ENCODE results near the gene CPSF2.
A peak's percentile ranks its signal among the peaks of the same experiment; 100 is the strongest.

Gene CPSF2

GRCh38 chr14:92121670-92122350, at the start of gene CPSF2, which contains the start of gene NDUFB1:
TSS of gene CPSF2 (plus strand) at chr14:92121969. CDS start at chr14:92130985, 9,016 bp downstream.
TSS of gene NDUFB1 (minus strand) at chr14:92121706. CDS start at chr14:92117637, 4,069 bp downstream.
- DNase-seq = peak; percentile 82

DNA sequence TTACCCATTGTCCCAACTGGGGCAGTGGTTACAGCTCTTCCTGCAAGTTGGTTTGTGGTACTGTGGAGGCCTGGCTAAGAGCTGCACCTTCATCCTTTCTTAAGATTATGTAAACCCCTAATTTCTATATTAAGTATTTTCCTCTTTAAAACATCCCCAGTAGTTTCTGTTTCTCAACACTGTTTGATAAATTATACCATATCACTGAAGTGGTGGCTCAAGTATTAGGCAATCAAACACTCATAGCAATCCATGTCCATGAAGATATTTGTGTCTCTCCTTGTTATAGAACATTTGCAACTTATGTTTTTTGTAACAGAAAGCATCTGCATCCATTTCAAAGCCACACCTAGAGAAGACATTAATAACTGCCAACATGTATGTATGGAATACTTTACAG, 47.2 kb upstream of the CPSF2 start:
- no peak for DNase-seq

- DNase-seq = no peak
Observed at GRCh38 chr14:92088494-92088893, 33.3 kb upstream of the CPSF2 start.

DNA sequence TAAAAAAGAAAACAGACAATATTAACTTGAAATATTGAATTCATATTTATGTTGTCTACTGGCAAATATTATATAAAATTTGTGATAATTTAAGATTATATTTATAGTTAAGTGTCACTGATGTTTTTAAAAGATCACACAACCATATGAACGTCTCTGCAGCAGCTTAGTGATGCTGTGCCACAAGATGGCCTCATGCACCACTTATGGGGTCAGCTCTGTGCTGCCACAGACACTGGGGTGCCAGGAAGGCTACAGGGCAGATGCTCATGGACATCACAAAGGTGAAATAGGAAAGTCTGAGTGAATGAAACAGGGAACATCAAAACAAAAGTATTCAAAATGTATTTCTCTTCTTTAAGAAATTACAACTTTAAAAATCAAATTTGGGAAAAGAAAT, 28.4 kb upstream of the CPSF2 start:
- DNase-seq = no peak

DNA sequence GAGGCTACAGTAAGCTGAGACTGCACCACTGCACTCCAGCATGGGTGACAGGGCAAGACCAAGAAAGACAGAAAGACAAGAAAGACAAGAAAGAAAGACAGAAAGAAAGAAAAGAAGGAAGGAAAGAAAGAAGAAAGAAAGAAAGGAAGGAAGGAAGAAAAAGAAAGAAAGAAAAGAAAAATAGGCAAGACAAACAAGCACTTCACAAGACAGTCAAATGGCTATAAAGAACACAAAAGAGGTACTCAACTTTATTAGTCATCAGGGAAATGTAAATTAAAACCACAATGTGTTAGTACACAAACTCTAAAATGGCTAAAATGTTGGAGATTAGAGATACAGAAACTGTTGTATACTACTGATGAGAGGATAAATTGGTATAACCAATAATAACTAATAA, 22.0 kb upstream of the CPSF2 start:
- DNase-seq = no peak

DNA sequence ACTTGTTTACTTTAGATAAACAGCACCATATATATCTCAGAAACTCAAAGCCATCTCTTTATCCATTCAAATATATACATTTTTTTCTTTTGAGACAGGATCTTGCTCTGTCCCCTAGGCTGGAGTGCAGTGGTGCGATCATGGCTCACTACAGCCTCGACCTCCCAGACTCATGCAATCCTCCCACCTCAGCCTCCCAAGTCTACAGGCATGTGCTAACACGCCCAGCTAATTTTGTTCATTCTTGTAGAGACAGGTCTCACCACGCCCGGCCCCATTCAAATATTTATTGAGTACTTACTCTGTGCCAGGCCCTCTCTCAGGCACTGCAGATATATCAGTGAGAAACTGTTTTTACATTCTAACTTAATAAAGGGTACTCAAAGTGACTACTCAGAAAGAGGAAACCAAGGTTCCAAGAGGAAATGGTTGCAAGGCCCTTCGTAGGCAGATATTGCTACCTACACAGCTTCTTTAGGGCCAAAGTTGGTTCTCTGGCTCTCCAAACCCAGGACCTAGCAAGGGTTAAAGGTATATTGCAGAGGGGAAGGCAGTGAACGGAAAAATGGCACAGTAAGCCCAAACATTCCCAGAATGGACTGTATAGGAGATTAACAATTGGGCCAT, 18.3 kb upstream of the CPSF2 start:
- DNase-seq = no peak

DNA sequence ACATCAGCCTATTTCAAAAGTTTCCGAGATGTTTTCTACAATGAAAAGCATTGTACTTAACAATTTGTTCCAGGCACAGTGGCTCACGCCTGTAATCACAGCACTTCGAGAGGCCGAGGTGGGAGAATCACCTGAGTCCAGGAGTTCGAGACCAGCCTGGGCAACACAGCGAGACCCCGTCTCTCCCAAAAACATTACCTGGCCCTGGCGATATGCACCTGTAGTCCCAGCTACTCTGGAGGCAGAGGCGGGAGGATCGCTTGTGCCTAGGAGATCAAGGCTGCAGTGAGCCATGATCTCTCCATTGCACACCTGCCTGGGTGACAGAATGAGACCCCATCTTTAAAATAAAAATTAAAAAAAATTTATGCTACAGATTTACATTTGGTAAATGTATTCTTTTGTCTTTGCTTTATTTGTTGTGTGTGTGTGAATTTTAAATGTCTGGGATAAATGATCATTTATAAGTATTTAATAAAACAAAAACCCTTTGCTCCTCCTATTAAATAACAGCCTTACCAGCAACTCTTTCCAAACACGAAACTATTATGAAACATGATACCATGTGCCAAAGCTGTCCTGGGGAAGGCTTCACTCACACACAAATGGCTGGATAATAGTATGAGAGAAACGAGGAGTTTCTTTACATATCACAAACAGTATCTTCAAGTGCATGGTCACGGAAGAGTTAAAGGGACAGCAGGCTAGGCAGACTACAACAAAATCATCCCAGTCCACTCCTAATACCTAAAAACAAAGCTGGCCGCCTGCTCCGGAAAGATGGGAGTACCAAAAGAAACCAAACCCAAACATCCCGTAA, 16.5 kb upstream of the CPSF2 start:
- no peak for DNase-seq

DNA sequence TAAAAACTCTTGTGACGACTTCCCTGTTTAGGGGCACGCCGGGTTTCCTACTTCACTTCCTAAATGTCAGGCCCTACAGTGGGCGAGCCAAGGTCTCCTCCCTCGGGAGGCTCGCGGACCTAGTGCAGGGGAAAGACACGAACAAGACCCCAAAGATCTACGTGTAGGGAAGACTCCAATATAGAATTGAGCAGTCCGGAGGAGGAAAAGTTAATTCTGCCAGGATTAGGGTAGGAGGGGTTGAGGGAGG, 16.0 kb upstream of the CPSF2 start:
- peak; percentile 58 for DNase-seq

- peak; percentile 98 for DNase-seq
Observed at GRCh38 chr14:92106143-92106926, 15.4 kb upstream of the CPSF2 start, which contains the start of gene ATXN3. TSS of gene ATXN3 (minus strand) at chr14:92106582. CDS start at chr14:92106552, 30 bp downstream.

- DNase-seq = no peak
Observed at GRCh38 chr14:92108345-92109254, 13.2 kb upstream of the CPSF2 start.

DNA sequence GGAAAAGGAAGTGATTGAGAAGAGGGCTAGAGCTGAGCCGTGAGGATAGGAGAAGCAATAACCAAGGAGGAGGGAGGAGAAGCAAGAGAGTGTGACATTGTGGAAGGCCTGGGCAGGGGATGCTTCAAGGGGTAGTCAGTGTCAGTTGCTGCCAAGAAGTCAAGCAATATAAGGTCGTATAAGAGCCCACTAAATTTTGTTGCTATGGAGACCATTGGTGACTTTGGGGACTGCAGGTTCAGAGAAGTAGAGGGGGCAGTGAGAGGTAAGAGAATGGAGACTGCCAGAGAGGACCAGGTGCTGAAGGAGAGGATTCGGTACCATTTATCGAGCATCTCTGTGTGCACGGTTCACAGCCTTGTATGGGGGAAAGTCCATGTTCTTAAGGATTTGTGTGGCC, 12.3 kb upstream of the CPSF2 start:
- DNase-seq = no peak

DNA sequence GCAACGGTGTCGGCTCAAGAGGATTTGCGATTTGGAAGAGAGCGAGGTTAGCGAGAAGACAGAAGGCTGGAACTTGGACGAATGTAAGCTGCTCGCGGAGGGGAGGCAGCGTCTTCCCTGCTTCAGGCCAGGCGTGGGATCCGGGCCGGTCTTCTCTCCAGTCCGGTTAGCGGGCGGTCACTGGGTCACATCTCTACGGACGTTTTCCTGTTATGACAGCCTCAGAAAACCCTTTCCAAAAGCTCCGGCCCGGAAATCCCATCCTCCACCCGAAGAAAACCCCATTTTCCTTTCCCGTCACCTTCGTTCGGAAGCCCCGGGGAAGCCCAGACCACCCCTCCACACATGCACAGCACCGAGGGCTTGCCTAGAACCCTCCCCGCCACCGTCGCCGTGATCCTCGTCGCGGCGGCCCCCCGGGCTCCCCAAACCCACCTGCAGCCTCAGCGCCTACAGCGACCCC, 531 bp upstream of the CPSF2 start:
- DNase-seq = peak; percentile 52

DNA sequence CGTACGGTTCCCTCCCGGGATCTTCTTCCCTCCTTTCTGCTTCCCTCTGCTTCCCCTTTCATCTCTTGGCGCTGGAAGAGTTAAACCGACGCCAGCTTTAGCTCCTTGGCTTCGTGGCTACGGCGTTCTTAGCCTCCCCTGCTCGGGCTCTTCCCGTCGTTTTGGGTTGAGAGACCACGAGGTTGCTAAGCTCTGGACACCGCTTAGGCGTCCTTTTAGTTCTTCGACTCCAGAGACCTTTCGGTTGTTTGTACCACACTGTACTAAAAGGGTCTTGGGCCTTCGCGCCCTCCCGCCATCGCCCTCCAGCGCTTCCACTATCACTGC, 545 bp downstream of the CPSF2 start:
- DNase-seq = peak; percentile 40

- DNase-seq = peak; percentile 20
Observed at GRCh38 chr14:92122761-92123160, 992 bp downstream of the CPSF2 start.

DNA sequence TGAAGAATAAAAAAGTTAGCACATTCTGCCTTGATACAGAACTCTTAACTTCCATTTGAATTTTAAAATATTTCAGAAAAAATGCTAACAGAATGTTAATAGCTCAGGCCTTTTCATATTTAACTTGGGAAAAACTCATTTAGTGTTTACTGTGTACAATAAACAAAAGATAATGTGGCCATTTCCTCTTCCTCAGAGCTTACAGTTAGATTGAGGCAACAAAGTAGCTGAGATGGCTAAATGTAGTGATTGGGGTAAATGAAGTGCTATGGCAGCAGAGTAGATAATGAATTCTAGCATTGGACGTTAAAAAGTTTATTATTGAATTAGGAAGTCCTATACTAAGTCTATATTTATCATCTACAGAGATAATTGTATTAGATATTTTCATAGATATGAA, 12.7 kb downstream of the CPSF2 start:
- no peak for DNase-seq

DNA sequence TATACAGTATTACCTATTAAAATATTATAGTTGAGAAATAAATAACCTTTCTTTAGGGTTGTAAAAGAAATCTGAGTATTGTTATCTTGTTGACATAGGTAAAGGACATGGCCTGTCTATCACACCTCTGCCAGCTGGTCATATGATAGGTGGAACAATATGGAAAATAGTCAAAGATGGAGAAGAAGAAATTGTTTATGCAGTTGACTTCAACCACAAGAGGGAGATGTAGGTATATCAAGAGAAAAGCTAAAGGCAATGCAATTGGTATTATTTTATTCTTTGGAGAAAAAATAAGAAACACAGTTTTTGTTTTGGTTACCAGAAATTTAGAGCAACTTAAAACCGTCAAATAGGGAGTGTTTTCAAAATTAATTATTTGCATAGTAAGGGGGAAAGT, 13.5 kb downstream of the CPSF2 start:
- DNase-seq = peak; percentile 25

DNA sequence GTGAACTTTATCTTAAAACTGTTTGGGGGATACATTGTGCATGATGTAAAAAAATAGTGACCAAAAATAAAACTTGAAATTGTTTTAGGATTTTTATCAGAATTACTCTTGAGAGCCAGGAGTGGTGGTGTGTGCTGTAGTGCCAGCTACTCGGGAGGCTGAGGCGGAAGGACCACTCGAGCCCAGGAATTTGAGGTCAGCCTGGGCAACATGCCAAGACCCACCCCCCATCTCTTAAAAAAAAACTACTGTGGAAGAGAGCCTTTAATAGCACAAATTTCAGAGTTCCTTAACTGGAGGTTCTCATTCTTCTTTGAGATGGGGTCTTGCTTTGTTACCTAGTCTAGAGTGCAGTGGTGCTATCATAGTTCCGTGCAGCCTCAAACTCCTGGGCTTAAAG, 21.5 kb downstream of the CPSF2 start:
- no peak for DNase-seq

DNA sequence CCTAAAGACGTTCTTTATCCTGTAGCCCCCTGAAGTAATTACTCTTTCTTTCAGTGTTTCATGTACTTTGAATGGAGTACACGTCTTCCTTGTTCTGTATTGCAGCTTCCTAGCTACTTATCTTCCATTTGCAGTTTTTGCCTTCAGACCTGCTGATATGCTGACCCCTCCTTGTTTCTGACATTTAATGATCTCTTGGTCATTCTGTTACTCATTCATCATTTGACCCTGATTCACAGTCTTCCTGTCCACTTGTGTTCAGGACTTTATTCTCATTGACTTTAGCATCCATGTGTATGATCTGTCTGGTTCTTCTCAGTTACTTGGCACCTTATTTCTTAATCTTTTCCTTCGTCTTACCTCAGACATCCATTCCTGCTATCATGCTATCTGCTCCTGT, 22.2 kb downstream of the CPSF2 start:
- no peak for DNase-seq

GRCh38 chr14:92144708-92145107, 22.9 kb downstream of the CPSF2 start:
- peak; percentile 31 for DNase-seq

- DNase-seq = no peak
Observed at GRCh38 chr14:92153581-92153980, 31.8 kb downstream of the CPSF2 start.

- DNase-seq = no peak
Observed at GRCh38 chr14:92154283-92154942, 32.6 kb downstream of the CPSF2 start.

GRCh38 chr14:92160619-92161018, 38.9 kb downstream of the CPSF2 start:
- DNase-seq = peak; percentile 53
